WI38 (cell line): ENCODE data around the gene PPP6R2.

Experiments
- H3K4me3 ChIP-seq: 2 replicates; pipeline ENCODE4 v1.5.1; 2011; ENCODE audit warnings: low read depth, mild to moderate bottlenecking, control low read depth, low read length
- TF ChIP-seq, protein P1 (sequence below): IDR thresholded peaks from 2 replicates; pipeline ENCODE4 v1.5.1; 2012; ENCODE audit warnings: low read depth, mild to moderate bottlenecking, control low read depth, low read length

Gene PPP6R2

GRCh38 chr22:50434849-50435248, 91.7 kb downstream of the PPP6R2 start:
- TF ChIP-seq, protein P1, sequence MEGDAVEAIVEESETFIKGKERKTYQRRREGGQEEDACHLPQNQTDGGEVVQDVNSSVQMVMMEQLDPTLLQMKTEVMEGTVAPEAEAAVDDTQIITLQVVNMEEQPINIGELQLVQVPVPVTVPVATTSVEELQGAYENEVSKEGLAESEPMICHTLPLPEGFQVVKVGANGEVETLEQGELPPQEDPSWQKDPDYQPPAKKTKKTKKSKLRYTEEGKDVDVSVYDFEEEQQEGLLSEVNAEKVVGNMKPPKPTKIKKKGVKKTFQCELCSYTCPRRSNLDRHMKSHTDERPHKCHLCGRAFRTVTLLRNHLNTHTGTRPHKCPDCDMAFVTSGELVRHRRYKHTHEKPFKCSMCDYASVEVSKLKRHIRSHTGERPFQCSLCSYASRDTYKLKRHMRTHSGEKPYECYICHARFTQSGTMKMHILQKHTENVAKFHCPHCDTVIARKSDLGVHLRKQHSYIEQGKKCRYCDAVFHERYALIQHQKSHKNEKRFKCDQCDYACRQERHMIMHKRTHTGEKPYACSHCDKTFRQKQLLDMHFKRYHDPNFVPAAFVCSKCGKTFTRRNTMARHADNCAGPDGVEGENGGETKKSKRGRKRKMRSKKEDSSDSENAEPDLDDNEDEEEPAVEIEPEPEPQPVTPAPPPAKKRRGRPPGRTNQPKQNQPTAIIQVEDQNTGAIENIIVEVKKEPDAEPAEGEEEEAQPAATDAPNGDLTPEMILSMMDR: no peak
- no peak overlapping the region for H3K4me3 ChIP-seq

- TF ChIP-seq, protein P1: no peak
- no peak overlapping the region for H3K4me3 ChIP-seq
These were observed 92.3 kb downstream of the PPP6R2 start for GRCh38 chr22:50435291-50436014.

DNA sequence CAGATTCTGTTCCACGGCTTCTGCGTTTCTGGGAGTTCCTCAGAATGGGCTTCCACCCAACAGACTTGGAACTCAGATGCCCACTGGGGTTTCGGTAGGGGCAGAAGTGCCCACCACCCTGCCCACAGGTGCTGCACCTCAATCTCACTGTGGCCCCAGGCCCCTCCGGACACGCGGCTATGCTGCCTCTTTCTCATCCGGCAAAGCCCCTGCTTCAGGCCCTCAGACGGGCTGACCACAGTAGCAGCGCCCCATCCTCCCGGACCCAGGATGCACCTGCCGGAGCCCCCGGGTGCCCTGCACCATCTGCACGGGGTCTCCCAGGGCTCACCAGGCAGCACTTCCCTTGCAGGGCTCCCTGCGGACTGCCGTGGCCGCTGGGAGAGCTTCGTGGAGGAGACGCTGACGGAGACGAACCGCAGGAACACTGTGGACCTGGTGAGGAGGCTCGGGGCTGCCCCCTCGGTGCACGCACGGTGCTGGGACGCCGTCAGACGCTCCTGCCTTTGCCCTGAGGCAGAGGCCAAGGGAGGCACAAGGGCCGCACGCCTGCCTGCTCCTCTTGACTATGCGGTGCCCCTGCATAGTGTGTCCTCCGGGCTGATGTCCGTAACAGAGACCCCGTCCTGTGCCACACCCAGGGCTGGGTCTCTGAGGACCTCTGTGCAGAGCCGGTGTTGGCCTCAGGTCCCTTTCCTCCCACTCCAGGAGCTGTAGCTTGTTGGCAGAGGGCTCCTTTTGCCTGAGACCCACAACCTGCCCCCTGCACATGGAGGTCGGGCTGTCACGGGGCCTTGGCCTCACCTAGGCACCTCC, 93.1 kb downstream of the PPP6R2 start:
- H3K4me3 ChIP-seq: no peak overlapping the region
- TF ChIP-seq, protein P1: no peak

DNA sequence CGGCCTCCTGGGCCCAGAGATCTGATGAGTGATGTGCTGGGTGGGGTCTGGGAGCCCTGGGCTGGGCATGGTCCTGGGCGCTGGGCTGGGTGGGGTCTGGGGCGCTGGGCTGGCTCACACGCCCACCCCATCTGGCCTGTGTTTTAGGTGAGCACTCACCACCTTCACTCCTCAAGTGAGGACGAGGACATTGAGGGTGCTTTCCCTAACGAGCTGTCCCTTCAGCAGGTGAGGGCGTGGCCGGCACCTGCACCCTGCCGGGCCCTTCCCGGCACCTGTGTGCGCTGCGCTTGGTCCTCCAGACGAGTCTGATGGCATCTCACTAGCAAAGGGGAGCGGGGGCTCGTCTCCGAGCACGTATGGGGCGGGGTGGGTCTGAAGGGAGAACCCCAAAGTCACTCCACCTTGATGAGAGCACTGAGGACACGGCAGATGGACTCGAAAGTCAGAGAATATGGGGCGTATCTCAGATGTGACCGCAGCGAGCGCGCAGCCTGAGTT, 93.8 kb downstream of the PPP6R2 start:
- H3K4me3 ChIP-seq: no peak overlapping the region
- TF ChIP-seq, protein P1: no peak

DNA sequence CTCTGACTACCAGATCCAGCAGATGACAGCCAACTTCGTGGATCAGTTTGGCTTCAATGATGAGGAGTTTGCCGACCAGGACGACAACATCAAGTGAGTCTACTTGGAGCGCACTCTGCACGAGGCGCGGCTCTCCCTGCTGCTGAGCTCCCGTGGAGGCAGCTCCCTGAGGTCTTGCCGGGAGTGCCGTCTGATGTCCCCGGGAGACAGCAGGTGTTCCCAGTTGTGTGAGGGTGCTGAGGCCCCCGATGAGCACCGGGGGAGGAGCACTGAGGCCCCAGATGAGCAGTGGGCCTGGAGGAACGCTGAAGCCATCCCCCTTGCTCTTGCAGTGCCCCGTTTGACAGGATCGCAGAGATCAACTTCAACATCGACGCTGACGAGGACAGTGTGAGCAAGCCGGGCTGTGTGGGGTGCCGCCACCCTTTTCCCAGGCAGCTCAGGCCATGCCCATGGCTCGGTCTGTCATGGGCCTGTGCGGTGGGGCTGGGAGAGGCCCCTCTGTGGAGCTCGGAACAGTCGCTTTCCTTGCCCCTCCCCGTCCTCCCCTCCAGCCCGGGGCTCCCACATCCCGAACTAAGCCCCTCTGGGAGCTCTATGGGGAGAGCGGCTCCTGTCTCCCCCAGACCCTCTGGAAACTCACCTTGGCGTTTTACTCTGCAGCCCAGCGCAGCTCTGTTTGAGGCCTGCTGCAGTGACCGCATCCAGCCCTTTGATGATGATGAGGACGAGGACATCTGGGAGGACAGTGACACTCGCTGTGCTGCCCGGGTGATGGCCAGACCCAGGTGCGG, 94.6 kb downstream of the PPP6R2 start:
- TF ChIP-seq, protein P1: no peak
- no peak overlapping the region for H3K4me3 ChIP-seq

- TF ChIP-seq, protein P1: no peak
- H3K4me3 ChIP-seq: no peak overlapping the region
These were observed 95.5 kb downstream of the PPP6R2 start for GRCh38 chr22:50438305-50439275.
